ENCODE results near the gene CTNNBIP1. TPM values are rescaled to one million over a fixed set of nuclear protein-coding genes. Genes with fewer than 3 reads are reported as not detected.

Gene CTNNBIP1
- total RNA-seq, 2 experiments from 2014 or later, result 9.0 to 9.6 TPM

DNA sequence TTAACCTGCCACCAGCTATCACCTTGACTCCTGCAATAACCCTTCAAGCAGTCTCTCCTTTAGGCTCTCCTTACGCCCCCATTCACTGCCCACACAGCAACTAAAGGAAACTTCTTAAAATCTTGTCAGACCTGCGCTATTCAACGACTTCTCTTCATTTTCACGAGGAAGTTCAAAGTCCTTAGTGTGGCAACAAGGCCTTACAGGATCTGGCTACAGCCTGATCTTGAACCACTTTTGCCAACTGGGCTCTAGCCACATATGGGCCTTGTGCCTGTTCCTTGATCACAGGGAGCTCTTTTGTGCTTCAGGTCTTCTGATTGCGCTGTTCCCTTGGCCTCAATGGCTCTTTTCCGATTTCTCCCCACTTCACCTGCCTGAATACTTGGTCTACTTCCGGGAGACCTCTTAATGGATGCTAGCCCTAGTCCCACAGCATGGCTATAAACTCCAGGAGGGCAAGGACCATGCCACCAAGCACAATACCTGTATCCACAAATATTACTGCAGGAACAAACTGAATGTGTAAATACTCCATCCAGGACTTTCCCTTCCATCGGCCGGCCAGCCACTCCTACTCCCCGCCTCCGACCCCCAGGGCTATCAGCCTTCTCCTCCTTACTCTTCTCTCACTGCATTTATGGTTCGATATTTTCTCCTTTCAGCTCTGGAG lies 2.3 kb upstream of the CTNNBIP1 start:
- Mint-ChIP-seq H3K27ac (peak overlapping the region; percentile 4), H3K36me3 (ENCODE audit: low read depth) (no peaks in the 10 kb centered on the region), H3K4me1 (ENCODE audit: low read depth) (peaks cover 25% of the 10 kb centered on the region), H3K9me3 (no peaks in the 10 kb centered on the region), H3K27me3 (no peaks in the 10 kb centered on the region), H3K4me3 (peak overlapping the region; percentile 7)
- CTCF ChIA-PET, result interaction anchor here (1.6 kb wide), 1 partner anchor 35 kb away, joined by 3 read pairs; no protein-coding TSS in a partner anchor
- no peak for DNase-seq
- TF ChIP-seq, protein P1, sequence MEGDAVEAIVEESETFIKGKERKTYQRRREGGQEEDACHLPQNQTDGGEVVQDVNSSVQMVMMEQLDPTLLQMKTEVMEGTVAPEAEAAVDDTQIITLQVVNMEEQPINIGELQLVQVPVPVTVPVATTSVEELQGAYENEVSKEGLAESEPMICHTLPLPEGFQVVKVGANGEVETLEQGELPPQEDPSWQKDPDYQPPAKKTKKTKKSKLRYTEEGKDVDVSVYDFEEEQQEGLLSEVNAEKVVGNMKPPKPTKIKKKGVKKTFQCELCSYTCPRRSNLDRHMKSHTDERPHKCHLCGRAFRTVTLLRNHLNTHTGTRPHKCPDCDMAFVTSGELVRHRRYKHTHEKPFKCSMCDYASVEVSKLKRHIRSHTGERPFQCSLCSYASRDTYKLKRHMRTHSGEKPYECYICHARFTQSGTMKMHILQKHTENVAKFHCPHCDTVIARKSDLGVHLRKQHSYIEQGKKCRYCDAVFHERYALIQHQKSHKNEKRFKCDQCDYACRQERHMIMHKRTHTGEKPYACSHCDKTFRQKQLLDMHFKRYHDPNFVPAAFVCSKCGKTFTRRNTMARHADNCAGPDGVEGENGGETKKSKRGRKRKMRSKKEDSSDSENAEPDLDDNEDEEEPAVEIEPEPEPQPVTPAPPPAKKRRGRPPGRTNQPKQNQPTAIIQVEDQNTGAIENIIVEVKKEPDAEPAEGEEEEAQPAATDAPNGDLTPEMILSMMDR (IDR thresholded peaks at IDR 0.05), result no peak
- ATAC-seq, result no peak
- intact Hi-C loops (cut with micrococcal nuclease), result no loop called here
- POLR2A ChIA-PET, result no interaction called here

DNA sequence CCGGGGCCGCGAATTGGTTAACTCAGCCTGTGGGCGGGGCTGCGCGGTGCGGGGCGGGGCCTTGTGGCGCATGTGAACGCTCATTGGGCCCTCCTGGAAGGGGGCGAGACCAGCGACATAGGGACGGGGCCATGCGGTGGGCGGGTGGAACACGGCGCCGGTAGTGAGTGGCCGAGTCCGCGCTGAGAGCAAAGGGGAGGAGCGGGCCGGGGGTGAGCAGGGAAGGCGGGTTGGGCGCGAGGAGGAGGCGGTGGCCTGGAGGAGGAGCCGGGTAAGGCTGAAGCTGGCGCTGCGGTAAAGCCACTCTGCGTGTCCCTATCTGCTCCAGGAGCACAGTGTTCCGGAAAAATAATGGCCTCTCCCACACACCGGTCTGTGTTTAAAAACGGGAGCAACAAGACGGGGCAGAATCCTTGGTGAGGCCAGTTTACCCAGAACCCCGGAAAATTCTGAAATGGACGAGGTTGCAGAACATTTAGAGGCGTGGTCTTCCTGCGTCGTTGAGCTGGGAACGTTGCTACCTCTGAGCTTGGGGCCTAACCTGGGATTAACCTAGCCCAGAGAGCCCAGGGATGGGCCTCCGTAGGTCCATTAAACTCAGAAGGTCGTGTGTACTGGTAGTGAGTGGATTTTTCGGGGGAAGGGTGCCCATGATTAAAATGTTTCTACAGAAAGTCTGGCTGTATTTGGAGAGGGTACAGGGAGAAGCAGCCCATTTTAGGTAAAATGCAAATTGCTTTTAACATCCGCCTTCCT lies 532 bp upstream of the CTNNBIP1 start:
- DNase-seq (peak; percentile 100), ATAC-seq (peak; percentile 94)
- Mint-ChIP-seq H3K27me3 (no peaks in the 10 kb centered on the region), H3K9me3 (no peaks in the 10 kb centered on the region), H3K27ac (peak overlapping the region; percentile 98), H3K4me1 (ENCODE audit: low read depth) (peaks cover 25% of the 10 kb centered on the region), H3K4me3 (peak overlapping the region; percentile 96), H3K36me3 (ENCODE audit: low read depth) (no peaks in the 10 kb centered on the region)
- TF ChIP-seq, protein P1 (IDR thresholded peaks at IDR 0.05), result no peak
- intact Hi-C loops (cut with micrococcal nuclease), result no loop called here
- ChIA-PET CTCF (interaction anchor here (1.1 to 1.2 kb wide), 2 partner anchors 36 to 40 kb away, joined by 3 to 5 read pairs; no protein-coding TSS in a partner anchor), POLR2A (interaction anchor here (0.7 to 1.0 kb wide), 3 partner anchors 12 to 151 kb away, joined by 3 to 4 read pairs (median 3); no protein-coding TSS in a partner anchor)

DNA sequence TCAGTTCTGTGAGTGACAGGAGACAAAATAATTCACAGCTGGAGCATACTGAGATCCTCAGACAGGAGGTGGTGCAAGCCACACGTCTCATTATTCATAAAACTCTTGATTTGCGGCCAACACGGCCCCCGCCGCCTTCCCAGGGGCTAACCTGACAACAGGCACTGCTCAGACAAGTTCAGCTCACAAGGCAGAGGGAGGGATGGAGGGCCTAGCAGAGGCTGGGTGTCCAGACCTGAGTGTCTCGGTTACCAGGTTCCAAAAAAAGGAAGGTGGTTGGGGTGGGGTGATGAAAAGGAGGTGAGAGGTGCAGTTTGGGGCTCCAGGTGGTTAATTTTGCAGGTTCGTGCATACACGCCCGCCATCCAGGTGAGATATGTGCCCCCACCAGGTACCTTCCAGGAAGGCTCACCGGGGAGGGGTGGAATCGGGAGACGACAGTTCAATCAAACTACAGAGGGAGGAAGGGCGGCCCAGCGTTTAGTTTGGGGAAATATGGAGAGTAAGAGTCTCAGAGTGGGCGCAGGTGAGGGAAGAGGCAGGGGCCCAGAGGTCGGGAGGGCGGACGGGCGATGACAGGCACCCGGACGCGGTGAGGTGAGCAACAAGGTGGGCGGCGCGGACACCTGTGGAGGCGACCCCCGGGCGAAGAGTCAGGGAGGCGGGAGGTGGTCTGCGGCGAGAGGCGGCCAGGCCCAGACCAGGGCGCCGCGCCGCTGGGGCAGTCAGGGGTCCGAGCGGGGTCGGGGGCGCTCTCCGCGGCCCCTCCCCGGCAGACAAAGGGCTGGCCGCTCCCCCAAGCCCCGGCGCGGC lies 629 bp downstream of the CTNNBIP1 start:
- H3K27me3 Mint-ChIP-seq, result no peaks in the 10 kb centered on the region
- DNase-seq (peak; percentile 78), ATAC-seq (no peak)
- no peaks in the 10 kb centered on the region for H3K9me3 Mint-ChIP-seq
- no peaks in the 10 kb centered on the region for H3K36me3 Mint-ChIP-seq (ENCODE audit: low read depth)
- TF ChIP-seq, protein P1 (IDR thresholded peaks at IDR 0.05), result no peak
- CTCF ChIA-PET, result no interaction called here
- peaks cover 31% of the 10 kb centered on the region for H3K4me1 Mint-ChIP-seq (ENCODE audit: low read depth)
- intact Hi-C loops (cut with micrococcal nuclease), result no loop called here
- H3K27ac Mint-ChIP-seq, result peak overlapping the region; percentile 65
- peak overlapping the region; percentile 90 for H3K4me3 Mint-ChIP-seq
- POLR2A ChIA-PET, result interaction anchor here (0.8 to 1.0 kb wide), 2 partner anchors 16 to 282 kb away, joined by 3 to 4 read pairs; no protein-coding TSS in a partner anchor

DNA sequence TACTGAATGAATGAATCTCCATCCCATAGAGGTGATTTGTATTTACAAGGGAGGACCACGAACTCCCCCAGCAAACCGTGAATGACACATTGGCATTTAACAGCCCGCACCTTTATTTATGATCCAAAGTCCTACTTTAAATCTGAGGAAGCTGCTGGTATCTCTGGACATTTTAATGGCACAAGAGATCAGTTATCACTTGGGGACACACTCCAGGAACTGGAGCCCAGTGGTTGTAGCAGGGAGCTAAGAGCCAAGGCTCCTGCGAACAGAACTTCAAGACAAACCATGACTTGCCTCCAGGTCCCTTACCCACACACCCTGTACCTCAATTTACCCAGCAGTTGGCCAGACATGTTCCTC lies 1.2 kb downstream of the CTNNBIP1 start:
- Mint-ChIP-seq H3K9me3 (no peaks in the 10 kb centered on the region), H3K4me1 (ENCODE audit: low read depth) (peaks cover 37% of the 10 kb centered on the region), H3K27me3 (no peaks in the 10 kb centered on the region), H3K27ac (peak overlapping the region; percentile 65), H3K36me3 (ENCODE audit: low read depth) (no peaks in the 10 kb centered on the region), H3K4me3 (peak overlapping the region; percentile 90)
- intact Hi-C loops (cut with micrococcal nuclease), result no loop called here
- no peak for ATAC-seq
- DNase-seq, result no peak
- ChIA-PET CTCF (no interaction called here), POLR2A (interaction anchor here (0.8 to 1.1 kb wide), 3 partner anchors 9 to 282 kb away, joined by 3 to 4 read pairs (median 3); no protein-coding TSS in a partner anchor)
- TF ChIP-seq, protein P1 (IDR thresholded peaks at IDR 0.05), result no peak
